HG02678 (cell line): Measurements from ENCODE around the gene CAPN15.
"Not testable (repeated sequence)": the region's sequence is repeated elsewhere in the genome, so short reads cannot be mapped to it uniquely, and the experiment has no call there.

Experiments
- ATAC-seq: cut with Tn5 transposase; IDR thresholded peaks from one replicate; pipeline ENCODE4 v1.9.1; 2021; ENCODE audit warnings: mild to moderate bottlenecking, moderate library complexity; ENCODE audit not compliant: unreplicated experiment

The CAPN15 gene

DNA sequence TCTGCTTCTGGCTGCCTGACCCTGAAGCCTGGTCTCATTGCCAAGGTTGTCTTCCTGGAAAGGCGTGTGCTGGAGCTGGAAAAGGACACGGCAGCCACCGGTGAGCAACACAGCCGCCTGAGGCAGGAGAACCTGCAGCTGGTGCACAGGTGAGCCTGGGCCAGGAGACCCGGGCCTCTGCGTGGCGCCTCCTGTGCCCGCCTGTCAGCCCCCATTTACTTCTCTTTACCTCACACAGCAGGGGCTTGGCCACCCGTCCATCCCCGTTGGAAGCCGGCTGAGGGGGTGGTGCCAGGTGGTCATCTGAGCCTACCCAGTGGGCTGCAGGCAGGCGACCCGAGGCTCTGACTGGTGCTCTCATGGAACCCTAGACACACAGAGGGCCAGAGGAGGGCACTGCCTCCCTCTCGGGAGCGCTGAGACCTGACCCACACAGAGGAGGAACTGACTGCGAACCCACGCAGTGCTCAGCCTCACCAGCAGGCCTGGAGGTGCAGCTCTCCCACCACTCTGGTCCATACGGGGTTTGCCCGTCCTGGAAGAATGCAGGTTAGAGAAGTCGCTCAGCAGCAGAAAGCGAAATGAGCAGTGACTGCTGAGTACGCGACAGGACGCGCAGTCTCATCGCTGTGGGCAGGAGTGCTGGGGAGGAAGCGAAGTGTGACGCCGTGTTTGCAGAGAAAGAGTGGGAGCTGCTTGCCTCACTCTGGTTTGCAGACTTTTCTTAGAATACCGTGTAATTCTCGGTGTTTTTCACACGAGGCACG is 21.9 kb upstream of the CAPN15 start:
- no peak for ATAC-seq

DNA sequence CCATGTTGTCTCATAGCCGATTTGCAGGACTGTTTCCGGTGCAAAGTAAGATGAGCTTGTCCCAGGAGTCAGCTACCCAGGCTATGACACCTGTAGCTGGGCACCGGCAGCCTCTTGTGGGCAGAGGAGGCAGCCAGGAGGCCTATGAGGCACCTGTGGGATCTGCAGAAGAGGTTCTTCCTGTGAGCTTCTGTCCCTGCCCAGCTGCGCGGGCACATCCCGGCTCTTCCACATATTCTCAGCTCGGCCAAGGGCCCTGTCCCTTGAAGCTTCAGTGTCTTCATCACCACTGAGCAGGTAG is 21.3 kb upstream of the CAPN15 start:
- ATAC-seq: no peak

GRCh38 chr16:507527-507926 is 20.0 kb upstream of the CAPN15 start:
- not testable (repeated sequence) for ATAC-seq

DNA sequence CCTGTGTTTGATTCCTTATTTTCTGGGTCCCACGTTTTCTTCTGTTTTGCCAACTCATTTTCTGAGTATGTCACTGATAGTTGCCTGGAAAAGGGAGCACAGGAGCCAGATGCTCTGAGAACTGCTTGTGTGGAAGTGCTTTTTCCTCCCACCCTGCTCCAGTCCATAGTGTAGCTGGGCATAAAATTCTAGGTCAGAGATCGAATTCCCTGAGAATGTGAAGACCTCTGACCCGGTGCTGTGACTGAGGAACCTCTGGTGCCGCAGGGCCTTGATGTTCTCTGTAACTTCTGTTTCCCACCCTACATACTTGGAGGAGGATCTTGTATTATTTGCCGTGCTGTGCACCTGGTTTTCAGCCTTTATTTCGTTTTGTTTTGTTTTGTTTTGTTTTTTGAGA is 19.5 kb upstream of the CAPN15 start:
- no peak for ATAC-seq

DNA sequence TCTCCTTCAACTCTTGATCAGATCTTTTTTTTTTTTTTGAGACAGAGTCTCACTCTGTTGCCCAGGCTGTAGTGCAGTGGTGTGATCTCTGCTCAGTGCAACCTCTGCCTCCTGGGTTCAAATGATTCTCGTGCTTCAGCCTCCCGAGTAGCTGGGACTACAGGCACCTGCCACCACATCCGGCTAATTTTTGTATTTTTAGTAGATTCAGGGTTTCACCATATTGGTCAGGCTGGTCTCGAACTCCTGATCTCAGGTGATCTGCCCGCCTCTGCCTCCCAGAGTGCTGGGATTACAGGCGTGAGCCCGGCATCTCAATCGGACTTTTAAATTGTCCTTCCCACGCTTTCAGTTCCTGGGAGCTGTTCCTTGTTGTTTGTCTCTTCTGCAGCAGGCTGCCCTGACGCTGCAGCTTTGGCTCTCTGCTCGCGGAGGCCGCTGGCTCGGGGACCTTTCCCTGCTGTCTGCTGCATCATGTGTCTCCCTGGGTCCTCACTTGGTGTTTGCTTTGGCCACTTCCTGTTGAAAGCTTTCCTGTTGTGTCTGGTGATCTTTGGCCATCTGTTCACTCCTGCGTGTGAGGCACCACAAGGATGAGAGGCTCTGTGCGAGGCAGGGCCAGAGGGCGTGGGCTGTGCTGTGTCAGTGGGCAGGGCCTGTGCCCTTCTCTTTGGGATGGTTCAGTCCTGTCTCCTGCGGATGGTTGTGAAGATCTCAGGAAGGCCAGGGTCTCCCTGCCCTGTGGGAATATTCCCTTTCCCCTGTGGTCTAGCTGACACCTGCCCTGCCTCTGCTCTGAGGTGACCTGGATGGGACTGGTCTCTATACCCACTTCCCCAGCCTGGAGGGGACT is 18.4 kb upstream of the CAPN15 start:
- ATAC-seq: no peak

DNA sequence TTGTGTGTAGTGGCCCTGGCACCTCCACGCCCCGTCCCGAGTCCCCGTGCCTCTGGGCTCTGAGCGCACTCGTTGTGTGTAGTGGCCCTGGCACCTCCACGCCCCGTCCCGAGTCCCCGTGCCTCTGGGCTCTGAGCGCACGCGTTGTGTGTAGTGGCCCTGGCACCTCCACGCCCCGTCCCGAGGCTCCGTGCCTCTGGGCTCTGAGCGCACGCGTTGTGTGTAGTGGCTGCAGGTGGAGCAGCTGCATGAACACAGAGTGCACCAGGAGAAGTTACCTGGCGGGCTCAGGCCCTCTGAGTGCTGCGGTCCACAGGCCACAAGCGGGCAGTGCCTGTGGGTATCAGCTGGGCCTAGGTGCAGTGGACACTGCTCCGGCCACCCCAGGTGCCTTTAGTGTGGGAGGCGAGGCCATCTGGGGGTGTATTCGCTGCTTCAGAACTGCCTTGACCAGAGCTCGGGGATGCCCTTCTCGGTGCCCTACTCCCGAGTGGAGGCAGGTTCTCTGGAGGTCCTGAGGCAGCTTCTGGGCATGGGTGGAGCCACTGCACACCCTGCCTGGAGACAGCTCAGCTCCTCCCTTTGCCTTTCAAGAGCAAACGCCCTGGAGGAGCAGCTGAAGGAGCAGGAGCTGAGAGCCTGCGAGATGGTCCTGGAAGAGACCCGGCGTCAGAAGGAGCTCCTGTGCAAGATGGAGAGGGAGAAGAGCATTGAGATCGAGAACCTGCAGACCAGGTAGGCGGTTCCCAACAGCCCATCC is 17.3 kb upstream of the CAPN15 start:
- no peak for ATAC-seq

GRCh38 chr16:512802-513201 is 14.7 kb upstream of the CAPN15 start:
- no peak for ATAC-seq

DNA sequence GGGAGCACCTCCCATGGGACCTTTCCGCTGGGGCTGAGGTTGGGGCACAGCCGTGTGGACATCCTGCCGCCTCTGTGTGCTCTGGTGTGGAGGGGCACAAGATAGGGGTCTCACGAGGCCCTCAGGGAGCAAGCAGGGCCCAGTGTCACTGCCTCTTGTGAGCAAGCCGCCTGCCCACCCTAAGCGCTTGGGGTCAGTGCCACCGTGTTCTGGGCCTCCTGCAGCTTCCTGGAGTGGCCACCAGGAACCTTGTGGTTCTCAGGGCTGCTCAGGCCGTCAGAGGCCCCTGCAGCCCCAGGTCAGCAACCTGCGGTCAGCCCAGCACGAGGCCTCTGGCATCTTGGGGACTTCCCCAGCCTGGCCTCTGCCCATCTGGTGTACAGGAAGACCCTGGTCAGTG is 13.6 kb upstream of the CAPN15 start:
- no peak for ATAC-seq

DNA sequence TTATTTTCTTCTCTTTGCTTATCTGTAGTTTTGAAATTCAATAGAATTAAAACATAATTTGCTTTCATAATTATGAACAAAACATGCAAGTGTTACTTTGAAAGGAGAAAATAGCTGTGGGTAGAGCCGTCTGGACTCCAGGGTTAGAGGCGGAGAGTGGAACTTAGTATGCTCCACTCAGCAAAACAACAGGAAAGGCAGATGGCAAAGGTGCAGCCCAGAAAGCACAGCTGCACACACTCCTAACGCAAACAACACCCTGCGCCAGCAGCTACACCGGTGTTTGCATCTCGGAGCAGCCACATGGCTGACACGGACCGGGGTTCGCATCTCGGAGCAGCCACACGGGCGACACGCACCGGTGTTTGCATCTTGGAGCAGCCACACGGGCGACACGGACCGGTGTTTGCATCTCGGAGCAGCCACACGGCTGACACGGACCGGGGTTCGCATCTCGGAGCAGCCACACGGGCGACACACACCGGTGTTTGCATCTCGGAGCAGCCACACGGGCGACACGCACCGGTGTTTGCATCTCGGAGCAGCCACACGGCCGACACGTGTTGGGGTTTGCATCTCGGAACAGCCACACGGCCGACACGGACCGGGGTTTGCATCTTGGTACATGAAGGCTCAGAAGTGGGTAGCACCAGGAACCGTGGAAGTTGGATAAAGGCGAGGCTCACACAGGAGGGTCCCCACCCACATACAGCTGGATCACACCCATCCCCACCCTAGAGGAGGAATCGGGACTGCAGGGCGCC is 12.2 kb upstream of the CAPN15 start:
- ATAC-seq: no peak

DNA sequence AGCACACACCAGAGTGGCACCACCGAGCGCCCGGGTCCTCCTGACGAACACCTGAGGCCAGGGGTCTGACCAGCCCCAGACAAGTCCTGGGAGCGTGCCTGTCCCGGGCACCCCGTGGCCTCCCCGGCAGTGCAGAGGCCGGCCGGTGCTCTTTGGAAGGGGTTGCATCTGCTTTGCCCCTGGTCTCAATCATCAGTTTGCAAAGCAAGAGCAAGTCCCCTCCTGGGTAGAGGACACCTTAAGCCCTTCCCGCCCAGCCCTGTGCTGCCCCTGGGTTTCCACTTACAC is 11.6 kb upstream of the CAPN15 start:
- ATAC-seq: no peak

- no peak for ATAC-seq
Measured at GRCh38 chr16:516301-516700, 11.2 kb upstream of the CAPN15 start.

- ATAC-seq: no peak
Measured at GRCh38 chr16:518858-519257, 8.7 kb upstream of the CAPN15 start.

DNA sequence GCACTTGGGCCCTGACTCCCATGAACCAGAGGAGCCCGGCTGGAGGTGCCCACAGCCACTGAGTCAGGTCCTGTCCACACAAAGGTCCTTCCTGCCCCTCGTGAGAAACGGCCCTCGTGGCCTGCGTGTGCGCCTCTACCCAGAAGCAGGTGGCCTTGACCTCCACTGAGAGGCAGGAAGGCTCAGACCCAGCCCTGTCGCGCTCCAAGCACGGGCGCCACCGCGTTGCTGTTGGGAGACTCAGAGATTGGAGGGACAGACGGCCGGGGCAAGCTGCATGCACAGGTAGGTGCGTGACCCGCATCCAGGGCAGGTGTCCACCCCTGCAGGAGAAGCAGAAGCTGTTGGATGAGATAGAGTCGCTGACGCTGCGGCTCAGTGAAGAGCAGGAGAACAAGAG is 8.1 kb upstream of the CAPN15 start:
- no peak for ATAC-seq

- no peak for ATAC-seq
Measured at GRCh38 chr16:519841-520687, 7.4 kb upstream of the CAPN15 start.

- no peak for ATAC-seq
Measured at GRCh38 chr16:520847-521246, 6.7 kb upstream of the CAPN15 start.

DNA sequence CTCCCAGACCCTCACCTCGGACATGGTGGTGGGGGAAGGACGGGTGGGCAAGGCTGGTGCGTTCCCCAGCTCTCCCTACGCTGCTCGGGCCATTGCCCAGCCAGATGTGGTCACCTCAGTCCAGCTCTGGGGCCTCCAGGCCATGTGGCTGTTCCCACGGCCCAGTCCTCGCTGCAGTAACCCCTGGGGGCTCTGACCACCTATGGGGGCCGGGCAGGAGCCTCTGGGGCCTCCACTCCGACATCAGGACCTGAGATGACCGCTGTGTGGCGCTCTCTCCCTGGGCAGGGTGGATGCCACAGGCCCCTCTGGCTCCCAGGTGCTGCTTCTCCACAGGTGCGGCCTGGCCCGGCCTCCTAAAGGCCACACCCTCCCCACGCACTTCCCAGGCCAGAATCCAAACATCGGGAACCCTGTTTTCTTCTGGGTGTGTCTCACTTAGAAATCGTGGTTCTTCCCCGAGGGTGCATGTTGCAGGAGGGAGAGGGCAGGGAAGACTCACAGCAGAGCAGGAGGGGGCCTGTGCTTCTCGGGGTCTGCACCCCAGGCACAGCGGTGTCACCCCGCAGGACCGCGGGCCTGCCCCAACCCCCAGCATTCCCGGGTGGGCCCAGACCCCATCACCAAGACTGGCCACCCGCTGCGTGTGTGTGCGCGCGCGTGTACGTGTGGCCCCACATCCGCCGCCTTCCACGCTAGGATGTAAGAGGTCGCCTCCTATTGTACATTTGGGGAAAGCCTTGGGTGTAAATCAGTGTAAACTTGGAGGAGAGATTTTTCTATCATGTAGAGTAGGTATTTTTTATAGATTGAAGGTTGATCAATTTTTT is 5.9 kb upstream of the CAPN15 start:
- no peak for ATAC-seq

- no peak for ATAC-seq
Measured at GRCh38 chr16:522320-523096, 5.0 kb upstream of the CAPN15 start.

DNA sequence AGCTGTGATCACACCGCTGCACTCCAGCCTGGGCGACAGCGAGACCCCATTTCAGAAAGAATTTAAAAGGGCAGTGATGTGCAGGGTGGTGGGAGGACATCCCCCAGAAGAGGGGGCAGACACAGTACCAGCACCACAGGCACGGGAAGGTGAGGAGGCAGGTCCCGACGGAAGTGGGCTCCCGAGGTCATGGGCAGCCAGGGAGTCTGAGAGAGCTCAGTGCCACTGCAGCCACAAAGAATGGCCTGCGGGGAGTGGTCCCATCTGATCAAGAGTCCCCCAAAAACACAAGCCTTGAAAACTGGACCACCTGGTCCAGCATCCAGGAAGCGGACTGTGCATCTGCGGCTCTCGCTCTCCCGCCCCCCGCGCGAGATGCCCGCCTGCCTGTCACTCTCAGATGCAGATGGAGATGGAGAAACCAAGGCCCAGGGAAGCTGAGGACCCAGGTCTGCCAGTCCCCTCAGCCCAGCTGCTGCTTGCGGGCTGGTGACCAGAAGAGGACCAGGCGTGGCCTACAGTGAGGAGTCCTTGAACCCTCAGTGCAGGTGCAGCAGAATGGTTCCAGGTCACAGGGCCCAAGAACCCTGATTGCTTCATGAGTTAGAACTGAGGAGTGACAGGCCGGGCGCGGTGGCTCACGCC is 4.3 kb upstream of the CAPN15 start:
- no peak for ATAC-seq
